HG02588 (cell line): ENCODE data around the gene HYDIN.
"Not testable (repeated sequence)": the region's sequence is repeated elsewhere in the genome, so short reads cannot be mapped to it uniquely, and the experiment has no call there.

Experiments used
- ATAC-seq: cut with Tn5 transposase; IDR thresholded peaks from one replicate; pipeline ENCODE4 v1.9.1; 2021; ENCODE audit warnings: mild to moderate bottlenecking, moderate library complexity; ENCODE audit not compliant: unreplicated experiment

Gene HYDIN

DNA sequence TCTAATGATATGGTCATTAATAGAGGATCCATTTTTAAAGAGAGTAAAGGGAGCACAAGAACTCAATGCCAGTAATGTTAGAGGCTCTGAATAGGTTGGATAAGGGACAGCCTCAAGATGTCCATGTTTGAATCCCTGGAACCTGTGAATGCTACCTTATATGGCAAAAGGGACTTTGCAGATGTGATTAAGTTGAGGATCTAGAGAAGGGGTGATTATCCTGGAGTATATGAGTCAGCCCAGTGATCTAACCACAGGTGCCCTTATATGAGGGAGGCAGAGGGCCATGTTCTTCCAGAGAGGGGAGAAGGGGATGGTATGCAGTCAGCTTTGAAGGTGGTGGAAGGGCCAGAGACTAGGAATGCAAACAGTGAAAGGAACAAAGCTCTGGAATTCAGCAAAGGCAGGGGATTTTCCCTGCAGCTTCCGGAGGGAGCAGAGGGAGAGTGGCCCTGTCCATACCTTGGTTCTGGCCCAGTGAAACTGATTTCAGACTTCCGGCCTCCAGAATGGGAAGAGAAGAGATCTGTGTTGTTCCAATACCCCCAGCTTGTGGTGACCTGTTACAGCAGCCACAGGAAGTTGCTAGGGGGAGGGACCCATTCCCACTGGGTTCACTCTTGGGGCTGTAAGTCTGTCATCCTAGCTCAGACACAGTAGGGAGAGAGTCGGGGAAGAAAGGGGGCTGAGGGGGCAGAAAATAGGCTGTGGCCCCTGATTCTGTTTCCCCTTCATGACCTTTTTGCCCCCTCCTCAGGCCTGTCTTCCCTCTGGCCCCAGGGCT, 220.9 kb downstream of the HYDIN start:
- not testable (repeated sequence) for ATAC-seq

DNA sequence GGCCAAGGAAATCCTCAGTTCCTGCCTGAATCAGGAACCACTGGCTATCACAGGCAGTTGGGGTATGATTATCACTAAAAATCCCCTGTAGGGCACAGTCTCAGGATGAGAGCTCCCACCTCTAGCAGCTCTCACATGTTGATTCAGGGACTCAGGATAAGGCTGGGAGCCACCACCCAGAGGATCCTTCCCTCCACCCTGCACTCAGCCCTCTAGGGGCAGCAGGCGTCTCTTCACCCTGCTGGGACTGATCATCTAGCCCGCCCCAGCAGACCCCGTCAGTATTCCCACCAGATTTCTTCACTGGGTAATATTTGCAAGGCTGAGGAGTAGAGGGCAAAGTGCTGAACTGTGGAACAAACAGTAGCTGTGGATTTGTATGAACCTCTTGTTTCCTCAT, 224.0 kb downstream of the HYDIN start:
- not testable (repeated sequence) for ATAC-seq

DNA sequence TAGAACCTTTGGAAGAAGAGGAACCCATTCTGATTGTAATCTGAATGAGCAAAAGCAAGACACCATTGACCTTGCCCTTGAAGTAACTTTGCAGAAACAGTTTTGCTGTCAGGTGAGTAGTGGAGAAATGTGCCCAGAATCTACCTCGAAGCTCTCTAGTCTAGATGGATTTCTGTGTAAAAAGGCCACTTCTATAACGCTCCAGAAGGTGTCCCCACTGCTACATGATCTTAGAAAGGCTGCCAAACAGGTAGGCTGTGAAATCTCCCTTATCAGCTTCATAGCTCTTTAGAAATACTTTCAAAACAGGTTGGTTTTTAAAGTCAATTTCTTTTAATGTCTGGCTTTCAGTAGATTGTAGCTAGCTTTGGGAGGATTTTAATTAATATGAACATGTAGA, 230.8 kb downstream of the HYDIN start:
- ATAC-seq: not testable (repeated sequence)

DNA sequence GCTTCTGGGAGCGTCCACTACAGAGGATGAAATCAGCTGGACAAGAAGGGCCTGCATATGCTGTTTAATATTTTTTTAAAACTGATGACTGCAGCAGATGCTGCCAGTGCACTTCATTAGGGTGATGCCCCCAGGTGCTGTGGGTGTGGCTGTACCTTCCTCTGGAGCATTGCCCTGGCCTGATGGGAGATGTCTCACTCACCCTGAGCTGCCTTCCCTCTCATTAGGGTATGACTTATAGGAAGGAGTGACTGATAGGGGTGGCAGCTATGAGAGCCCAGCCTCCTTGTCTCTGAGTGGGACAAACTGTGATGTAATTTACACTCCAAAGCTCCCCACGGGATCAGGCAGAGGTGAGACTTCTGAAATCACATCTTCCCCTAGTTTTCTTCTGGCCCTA, 234.7 kb downstream of the HYDIN start:
- ATAC-seq: not testable (repeated sequence)

DNA sequence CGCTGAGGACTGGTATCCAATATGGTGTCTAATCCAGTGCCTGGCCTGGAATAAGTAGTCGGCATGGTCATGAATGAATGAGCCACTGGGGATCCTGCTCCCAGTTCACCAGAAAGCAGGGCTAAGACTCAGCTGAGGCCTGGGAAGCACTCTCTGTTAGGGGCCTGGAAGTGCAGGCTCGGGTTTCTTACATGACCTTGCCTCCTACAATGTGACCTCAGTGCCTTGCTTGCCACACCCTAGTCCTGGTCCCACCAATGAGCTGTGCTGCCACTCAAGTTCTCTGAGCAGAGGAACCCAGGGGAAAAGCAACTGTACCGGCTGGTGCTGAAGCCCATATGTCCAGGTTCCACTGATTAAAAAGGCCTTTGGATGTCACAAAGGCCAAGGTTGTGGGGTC, 238.0 kb downstream of the HYDIN start:
- ATAC-seq: not testable (repeated sequence)

DNA sequence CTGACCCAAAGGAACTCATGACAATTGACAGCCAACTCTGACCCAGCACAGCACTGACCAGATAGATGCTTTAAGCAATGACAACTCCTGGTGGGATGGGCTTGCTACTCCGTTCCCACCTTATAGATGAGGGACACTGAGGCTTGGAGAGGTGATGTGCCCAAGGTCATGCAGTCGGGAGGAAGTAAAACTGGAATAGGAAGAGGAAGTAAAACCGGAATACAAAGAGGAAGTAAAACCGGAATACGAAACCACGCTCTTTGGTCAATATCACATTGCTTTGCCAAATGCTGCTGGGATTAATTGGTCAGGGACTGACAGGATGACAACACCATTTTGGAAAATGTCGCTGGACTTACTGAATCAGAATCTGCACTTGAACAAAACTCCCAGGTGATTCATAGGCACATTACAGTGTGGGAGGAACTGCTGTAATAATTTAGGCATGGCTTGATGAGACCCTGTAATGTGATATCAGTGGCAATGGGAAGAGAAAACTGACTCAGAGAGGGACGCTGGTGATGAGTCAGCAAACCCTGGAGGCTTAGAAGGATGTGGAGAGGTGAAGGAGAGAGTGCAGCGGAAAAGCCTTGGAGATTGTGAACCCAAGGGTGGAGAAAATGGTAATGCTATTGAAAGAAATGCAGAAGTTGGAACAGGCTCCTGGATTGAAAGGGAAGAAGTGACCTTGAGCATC, 243.4 kb downstream of the HYDIN start:
- not testable (repeated sequence) for ATAC-seq

DNA sequence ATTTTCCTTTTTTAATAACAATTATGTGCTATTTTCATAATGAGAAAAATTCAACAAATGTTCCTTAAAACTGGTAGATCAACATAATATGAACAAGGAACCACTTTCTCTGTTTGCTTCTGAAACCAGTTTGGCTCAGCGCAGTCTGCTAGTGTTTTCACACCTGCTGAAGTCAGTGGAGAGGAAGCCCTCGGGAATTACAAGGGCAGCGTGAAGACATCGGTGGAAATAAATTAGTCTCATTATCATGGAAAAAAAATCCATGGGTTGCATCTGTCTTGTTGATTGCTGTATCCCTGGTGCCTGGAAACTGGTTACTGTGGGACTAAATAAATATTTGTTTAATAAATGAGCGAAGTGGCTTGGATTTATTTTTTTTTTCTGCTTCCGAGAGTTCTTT, 245.8 kb downstream of the HYDIN start:
- not testable (repeated sequence) for ATAC-seq

DNA sequence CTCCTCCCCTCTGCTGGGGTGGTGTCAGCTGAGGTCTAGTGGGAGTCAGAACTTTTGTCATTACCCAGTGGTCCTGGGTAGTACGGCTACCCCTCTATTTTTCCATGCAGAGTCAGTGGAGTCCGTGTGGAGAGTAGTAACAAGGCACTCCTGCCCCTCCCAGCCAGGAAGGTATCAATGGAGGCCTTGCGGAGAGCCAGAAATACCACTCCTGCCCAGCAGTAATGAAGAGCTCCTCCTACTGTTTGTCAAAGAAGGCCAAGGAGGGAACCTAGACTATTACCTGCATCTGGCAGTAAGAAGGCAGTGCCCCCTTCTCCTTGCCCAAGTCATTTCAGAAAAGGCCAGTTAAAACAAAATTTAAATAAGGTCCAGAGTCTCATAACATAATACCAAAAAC, 262.2 kb downstream of the HYDIN start:
- ATAC-seq: not testable (repeated sequence)

DNA sequence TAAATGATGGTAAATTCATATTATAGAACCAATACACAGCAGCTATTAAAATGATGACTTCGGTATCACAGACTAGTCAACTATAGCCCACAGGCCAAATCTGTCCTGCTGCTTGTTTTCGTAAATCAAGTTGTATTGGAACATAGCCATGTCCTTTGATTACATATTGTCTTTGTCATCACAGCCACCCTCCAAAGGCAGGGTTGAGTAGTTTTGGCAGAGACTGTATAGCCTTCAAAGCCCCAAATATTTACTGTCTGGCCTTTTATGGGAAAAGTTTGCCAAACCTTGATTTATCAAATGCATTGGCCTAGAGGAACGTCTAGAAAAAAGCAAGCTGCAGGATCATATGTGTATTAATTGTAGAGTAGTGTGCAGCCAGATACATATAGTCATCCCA, 270.4 kb downstream of the HYDIN start:
- not testable (repeated sequence) for ATAC-seq

DNA sequence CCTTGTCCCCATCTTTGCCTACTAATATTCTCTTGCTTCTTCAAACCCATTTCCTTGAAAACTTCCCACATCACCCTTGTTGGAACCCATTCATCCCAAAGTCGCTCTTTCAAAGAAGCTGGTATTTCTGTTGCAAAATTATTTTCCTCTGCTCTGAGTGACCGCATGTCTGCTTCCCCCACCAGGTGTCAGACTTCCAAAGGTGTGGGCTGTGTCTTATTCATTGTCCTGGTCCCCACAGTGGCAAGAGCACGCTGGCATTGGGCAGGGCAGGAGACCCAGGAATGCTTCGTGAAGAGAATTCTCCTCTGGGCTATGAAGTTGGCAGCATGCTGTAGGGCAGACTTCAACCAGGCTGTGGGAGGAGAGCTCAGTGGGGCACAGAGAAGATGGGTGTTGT, 275.6 kb downstream of the HYDIN start:
- ATAC-seq: not testable (repeated sequence)

DNA sequence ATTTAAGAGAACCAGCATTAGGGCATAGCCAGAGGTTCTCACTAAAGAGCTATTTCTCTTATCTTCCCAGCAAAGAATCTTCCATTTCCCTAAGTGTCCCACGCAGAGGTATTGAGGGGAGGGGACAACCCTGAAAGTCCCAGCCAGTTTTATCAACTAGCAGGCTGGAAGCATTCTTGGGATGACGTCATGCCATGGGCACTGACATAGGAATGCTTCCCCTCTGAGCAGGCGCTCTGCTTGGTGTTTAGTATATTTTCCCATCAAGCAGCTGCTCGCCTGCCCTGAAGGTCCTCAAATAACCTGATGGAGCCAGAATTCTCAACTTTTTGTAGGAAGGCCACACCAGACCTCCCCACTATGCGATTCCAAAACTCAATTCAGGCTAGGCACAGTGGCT, 276.7 kb downstream of the HYDIN start:
- not testable (repeated sequence) for ATAC-seq

DNA sequence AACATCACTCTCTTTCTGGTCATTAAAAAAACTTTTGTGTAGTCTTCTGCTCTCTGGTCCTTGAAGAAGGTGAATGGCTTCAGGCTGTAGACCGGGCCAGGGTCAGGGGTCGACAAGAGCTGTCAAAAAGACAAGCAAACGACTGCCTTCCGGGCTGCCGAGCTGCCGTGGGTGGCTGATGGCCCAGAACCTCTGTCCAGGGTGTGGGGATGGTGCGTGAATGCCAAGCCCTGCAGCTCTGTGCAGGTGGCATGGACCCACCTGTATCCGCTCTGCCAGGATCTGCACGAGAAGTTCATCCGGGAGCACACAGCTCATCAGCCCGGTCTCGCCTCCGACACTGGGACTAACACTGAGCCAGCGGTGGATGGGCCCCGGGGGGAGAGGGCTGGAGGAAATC, 287.0 kb downstream of the HYDIN start:
- not testable (repeated sequence) for ATAC-seq

DNA sequence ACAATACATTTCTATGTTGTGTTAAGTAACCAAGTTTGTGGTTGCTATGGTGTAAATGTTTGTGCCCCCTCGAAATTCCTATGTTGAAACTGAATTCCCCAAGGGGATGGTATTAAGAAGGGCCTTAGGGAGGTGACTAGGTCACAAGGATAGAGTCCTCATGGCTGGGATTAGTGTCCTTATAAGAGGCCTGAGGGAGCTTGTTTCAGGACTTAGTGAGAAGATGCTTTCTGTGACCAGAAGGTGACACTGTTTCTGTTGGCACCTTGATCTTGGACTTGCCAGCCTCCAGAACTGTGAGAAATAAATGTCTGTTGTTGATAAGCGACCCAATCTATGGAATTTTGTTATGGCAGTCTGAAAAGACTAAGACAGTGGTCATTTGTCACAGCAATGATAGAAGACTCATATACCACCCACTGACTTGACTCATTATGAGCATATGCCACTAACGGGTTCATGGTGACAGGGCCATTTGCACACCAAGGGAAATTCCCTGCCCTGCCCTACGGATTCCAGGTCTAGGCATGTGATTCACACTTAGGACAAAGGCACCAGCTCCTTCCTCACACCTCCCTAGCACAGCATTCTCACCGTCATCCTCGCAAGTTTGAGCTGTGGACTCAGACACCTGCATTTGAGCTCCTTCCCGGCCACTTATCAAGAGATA, 290.7 kb downstream of the HYDIN start:
- ATAC-seq: not testable (repeated sequence)

DNA sequence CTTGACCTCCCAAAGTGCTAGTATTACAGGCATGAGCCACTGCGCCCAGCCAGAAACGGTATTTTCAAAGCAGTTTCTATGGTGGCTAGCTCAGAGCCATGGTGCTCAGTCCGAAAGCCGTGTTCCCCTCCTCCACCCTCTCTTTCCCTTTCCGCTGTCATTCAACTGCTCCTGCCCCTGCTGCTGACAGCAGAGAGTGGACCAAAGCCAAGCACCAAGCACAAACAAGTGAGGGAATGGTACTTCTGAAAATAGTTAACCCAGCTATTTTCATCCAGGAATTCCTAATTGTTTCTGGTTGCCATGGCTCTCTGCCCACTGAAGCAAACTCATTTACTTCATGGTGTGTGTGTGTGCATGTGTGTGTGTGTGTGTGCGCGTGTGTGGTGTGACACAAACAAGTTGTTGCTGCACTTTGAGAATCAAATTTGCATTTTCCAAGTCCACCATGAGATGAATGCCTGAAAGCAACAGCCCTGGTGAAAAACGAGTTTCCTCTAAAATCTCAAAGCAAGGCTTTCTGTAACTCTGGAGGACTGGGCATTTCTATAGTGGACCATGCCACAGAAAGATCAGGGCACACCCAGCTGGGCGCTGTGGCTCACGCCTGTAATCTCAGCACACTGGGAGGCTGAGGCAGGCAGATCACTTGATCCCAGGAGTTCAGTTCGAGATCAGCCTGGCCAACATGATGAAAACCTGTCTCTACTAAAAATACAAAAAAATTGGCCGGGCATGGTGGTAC, 293.6 kb downstream of the HYDIN start:
- ATAC-seq: not testable (repeated sequence)

DNA sequence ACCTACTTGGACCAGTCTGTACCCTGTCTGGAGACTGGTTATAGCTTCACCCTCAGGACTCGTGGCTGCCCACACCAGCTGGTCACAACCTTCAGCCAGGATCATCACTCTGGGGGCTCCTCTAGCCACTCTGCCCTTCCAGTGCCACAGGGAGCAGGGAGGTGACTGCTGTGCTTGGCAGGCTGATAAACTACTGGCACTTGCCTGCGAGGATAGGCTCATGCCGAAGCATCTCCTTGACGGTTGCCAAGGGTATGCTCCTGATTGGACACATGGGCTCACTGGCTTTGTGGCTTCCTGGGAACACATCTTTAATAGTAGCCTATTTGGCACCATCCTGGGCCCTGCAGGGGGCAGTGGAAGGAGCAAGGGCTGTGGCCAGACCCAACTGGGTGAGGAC, 295.2 kb downstream of the HYDIN start:
- not testable (repeated sequence) for ATAC-seq

DNA sequence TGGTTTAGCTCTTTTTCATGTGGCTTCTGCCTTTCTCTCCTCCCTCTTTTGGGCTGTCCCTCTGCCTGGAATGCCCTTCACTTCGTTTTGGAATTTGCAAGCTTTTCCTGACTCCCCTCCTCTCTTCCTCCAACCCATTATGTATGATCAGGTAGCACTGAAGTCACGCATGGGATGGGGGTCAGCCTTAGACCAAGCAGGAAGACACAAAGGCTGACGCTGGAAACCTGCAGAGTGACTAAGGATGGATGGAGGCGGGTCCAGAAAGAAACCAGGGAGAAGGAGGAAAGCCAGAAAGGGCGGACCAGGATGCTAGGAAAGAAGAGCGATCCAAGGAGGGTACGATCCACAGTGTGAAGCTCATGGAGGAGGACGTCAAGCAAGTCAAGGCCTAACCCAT, 296.8 kb downstream of the HYDIN start:
- ATAC-seq: not testable (repeated sequence)

DNA sequence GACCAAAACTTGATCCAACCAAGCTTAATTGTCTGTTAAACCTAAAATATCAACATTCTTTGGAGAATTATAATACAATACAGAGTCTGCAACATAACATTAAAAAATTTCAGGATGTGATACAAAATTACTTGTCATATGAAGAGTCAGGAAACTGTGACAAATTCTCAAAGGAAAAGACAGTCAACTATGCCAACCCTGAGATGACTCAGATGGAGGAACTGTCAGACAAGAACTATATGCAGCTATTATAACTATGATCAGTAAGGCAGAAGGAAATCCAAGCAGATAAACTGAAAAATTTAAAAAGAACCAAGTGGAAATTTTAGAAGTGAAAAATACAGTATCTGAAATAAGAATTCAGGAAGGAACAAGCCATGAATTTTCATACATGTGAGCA, 299.8 kb downstream of the HYDIN start:
- ATAC-seq: not testable (repeated sequence)

DNA sequence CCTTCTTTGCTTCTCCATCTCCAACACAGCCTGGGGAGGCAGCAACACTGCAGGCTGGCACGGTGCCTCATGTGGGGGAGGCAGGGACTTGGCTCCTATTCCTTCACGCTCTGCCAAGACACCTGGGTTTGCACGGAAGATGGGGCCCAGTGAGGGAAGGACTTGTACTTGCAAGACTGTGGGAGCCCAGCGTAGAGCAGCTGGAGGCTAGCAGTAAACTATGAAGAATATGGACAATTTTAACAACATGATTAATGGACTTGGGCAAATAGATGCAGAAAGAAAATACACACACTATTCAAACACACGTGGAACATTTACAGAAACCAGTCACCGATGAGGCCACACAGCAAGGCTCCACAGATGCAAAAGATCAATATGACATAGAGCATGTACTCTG, 308.4 kb downstream of the HYDIN start:
- ATAC-seq: not testable (repeated sequence)

DNA sequence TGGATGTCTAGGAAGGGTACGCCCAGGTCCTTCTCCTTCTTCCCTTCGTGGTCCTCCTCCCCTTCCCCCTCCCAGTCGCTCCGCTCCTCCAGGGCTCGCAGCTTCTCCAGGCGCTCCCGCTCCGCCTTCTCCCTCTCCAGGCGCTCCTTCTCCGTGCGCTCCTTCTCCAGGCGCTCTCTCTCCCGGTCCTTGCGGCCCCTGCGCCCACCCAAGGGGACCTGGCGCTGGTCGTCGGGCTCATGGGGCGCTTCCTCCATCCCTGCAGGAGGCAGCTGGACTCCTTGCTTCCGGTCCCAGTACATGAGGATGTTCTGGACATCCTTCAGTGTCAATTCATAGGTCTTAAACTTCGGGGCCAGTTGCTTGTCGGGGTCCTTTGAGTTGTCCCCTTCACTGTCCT, 309.9 kb downstream of the HYDIN start:
- not testable (repeated sequence) for ATAC-seq

DNA sequence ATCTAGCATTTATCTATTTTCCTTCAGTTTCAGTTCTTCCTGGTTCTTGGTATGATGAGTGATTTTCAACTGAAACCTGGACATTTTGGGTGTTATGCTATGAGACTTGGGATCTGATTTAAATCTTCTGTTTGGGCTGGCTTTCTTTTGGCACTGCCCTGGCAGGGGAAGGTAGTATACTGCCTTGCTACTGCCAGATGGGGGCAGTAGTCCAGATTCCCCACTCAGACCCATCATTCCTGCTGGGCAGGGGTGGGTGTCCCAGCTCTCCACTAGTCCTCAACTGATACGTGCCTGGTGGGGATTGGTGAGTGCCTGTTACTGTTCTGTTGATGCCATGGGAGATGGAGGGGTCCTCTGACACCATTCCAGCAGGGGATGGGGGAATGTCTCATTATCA, 342.3 kb downstream of the HYDIN start:
- ATAC-seq: not testable (repeated sequence)

DNA sequence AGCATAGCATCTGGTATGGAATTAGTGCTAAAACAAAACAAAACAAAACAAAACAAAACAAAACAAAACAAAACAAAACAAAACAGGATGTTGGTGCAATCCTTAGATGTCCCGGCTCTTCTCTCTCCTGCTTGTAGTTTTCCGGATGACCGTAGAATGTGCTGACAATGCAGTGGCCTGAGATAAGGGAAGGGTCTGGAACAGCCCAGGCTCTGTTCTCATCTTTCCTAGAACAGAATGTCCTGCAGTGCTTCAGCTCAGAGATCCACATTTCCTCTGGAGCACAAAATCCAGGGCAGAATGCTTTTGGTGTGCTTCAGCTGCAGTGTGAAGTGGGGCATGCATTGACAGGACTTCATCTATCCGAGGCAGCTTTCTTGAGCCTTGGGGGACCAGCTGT, 345.9 kb downstream of the HYDIN start:
- not testable (repeated sequence) for ATAC-seq
